Activated CD8-positive, alpha-beta memory T cell treated with anti-CD3 and anti-CD28 coated beads, Interleukin-2, amount 50 U/mL, for 48 hours (primary cell): Measurements from ENCODE around the gene WDR27.
"Not testable (repeated sequence)": the region's sequence is repeated elsewhere in the genome, so short reads cannot be mapped to it uniquely, and the experiment has no call there.

Experiments
- DNase-seq: peaks from one replicate; pipeline ENCODE4 v3.0.0-alpha.2; 2020

WDR27 gene

DNA sequence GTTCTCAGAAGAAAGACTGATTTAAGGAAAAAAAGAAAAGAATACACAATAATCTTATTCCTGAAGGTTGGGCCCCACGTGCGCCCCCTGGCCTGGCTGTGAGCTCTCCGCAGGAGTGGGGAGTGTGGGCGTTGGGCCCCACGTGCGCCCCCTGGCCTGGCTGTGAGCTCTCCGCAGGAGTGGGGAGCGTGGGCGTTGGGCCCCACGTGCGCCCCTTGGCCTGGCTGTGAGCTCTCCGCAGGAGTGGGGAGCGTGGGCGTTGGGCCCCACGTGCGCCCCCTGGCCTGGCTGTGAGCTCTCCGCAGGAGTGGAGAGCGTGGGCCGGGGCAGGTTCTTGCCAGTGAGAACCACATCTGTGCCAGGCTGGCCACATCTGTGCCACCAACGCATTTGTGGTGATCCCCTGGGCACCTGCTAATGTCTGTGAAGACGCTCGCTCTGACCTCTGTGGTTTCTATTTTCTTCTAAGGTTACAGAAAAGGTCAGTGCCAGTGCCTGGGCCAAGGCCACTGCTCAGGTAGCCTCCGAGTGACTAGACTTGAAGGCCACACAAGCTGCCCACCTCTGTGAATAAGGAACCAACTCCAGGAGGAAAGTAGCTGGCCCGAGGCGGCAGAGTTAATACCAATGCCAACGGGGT is 41.0 kb downstream of the WDR27 start:
- no peak for DNase-seq

DNA sequence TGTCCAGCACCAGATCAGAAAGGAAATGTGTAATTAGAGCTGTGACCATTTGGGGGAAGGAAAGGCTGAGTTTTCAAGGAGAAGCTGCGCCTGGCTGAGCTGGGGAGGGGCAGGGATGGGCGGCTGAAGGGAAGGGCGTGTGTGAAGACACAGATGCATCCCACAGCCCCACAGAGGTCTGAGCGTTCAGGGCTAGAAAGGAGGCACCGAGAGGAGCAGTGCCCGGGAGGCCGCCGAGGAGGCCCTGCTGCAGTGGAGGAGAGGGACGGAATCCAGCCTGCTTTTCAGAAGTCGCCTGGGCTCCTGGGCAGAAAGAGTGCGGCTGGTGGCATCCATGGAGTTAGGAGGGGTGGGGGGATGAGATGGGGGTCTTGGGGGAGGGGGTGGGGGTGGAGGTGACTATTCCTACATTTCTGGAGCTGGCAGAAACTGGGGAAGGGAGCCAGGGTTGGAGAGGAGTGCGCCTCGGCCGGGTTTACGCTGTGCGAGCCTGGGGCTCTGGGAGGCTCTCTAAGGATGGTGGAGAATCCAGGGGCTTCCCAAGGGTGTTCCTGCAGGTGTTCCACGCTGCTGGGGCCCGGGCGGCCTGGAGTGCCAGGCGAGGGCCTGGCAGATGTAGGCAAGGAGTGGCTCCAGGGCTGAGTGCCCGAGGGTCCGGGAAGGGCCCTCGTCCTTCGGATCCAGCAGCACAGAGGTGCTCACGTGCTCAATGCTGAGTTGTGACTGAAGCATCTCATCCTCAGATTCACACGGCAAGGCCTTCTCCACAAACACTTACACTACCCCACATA is 41.8 kb downstream of the WDR27 start:
- no peak for DNase-seq

DNA sequence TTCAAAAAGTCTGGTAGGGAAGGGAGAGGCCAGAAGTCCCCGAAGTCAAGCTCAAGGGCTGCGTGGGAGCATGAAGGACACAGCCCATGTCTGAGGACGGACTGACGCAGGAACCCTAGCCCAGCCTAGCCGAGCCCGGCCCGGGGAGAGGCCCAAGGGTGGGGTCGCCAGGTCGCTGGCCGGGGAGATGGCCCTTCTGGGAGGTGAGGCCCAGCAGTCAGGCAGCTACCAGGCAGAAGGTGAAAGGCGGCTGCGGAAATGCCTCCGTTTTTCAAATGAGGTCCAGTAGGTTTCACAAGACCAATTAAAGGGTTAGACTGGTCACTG is 44.6 kb downstream of the WDR27 start:
- DNase-seq: no peak

DNA sequence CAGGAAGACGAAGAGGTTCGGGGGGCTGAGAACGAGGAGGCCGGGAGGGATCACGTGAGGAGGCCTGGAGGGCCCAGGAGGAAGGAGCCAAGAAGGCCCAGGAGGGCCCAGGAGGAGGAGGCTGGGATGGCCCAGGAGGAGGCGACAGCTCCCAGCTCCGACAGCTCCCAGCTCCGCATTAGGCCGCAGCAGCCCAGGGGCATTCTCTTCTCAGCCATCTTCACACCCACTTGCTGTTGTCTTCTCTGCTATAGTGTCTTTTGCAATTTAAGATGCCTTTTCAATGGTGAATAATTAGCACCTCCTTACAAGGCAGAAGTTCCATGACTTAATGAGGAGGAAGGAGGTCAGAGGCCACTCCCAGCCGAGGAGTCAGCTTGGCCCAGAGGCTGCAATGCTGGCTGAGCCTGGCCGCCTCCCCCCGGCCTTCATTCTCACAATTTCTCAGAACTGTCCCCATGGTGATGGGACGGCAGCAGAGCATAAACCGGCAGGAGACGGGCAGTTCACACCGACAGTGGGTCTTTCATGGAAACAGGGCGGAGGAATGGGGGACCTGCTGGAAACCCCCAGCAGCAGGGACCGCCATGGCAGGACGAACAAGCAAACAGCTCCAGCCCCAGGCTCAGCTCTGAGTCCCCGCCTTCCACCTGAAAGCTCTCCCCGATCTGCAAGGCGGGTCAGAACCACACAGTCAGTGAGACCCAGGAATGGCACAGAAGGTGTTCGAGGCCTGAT is 45.1 kb downstream of the WDR27 start:
- DNase-seq: no peak

DNA sequence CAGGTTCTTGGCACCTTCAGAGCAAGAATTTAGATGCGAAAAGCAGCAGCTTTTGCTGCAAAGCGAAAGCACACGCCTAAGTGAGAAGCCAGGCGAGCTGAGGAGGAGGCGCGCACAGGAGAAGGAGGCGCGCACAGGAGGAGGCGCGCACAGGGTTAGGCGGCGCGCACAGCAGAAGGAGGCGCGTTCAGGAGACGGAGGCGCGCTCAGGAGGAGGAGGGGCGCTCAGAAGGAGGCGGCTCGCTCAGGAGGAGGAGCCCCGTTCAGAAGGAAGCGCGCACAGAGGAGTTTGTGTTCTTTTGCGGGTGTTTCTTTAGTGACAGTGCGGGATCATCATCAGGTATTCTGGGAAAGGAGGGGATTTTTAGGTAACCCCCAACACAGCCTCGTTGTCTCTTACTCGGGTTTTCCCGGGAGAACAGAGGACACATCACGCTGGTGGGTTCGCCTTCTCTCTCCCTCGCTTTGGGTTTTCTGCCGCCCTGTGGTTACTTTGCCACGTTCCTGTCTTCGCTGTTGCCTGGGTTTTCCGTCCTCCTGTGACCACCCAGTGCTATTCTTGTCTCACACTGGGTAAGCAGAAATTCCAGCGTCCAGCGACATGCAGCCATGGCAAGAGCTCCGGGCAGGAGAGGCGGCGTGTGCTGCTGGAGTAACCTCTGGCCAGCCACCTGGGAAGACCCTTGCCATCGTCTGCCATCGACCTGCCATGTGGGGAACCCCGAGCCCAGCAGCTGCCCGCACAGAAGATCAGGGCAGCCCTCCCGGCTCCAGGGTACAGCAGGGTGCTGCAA is 47.0 kb downstream of the WDR27 start:
- peak; percentile 66 for DNase-seq

DNA sequence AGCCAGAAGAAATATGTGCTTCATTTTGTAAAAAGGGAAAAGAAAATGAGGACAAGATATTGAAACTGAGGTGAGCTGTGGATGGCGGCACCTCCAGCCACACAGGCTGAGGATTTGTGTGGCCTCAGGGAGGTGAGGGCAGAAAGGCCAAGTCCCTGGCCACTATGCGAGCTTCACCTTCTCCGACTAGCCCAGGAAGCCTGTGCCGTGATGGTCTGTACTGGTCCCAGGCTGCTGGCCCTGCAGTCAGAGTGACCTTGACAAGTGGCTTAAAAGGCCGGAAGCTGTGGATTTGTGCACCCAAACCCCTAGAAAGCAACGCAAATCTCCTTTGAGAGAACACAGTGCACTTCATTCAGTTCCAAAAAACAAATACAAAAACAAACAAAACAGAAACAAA is 48.1 kb downstream of the WDR27 start:
- DNase-seq: no peak

DNA sequence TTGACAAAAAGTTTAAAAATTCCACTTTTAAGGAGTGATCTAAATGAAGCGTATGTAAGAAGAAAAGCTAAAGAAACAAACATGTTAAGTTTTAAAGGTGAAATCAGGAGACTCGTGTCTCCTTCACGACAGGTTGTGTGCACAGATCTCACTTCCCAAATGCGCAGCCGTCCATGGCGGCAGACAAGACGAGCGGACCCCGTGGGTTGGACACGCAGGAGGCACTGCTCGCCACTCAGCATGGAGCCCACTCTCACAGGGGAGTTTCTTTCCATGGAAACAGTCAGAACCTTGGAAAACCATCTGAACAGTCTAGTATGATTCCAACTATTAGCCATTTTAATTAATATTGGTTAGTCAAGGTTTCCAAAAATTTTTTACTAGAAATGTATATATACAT is 48.9 kb downstream of the WDR27 start:
- no peak for DNase-seq

DNA sequence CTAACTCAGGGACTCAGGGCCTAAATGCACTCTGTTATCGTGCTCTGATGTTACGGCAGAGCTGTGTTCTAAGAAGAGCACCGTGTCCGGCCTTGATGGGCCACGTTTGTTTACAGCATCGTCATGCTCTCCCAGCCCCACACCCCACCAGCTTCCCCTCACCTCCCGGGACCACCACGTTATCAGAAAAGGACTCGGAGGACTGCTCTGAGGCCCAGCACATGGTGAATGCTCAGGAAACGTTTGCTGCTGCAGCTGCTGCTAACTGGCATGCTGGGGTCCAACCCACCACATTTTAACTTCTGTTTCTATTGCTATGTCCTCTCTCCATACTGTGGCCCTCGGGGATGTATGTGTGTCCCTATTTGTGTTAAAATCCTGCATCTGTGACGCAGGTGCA is 50.3 kb downstream of the WDR27 start:
- DNase-seq: no peak

DNA sequence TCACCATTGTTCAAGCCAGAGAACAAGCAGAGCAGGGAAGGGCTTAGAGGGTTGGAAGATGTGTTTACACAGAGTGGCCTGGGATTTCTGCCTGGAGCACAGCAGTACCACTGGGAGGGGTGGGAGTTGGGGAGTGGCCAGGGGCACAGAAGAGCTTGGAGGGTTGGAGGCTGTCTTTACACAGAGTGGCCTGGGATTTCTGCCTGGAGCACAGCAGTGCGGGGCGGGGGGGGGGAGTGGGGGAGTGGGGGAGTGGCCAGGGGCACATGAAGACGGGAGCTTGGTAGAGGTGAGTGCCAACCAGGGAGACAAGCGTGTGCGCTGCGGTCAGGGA is 50.9 kb downstream of the WDR27 start:
- no peak for DNase-seq

DNA sequence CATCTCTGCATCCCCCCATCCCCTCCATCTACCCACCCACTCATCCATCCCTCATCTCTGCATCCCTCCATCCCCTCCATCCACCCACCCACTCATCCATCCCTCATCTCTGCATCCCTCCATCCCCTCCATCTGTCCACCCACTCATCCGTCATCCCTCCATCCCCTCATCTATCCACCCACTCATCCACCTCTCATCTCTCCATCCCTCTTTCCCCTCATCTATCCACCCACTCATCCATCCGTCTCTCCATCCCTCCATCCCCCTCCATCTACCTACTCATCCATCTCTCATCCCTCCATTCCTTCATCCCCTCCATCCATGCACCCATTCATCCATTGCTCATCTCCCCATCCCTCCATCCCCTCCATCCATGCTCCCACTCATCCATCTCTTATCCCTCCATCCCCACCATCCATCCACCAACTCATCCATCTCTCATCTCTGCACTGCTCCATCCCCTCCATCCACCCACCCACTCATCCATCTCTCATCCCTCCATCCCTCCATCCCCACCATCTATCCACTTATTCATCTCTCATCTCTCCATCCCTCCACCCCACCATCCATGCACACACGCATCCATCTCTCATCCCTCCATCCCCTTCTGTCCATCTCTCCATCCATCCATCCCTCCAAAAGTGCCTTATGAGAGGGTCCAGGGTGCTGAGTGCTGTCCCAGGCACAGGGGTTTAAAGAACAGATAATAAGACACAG is 51.4 kb downstream of the WDR27 start:
- DNase-seq: no peak

DNA sequence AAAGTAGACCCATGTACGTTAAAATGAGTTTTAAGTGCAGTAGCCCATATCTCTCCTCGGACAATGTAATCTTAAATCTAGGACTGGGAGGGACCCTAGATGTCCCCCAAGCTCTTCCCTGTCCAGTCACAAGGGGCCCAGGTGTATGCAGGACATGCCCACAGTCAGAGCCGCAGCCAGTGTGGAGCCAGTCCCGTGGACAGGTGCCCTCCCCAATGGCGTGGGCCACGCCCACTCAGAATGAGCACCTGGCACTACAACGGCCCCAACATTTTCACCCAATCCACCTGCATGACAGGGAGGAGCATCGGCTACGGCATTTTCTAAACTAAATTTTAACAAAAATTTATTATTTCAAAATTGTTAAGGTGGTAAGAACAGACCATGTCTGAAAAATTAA is 53.2 kb downstream of the WDR27 start:
- DNase-seq: no peak

DNA sequence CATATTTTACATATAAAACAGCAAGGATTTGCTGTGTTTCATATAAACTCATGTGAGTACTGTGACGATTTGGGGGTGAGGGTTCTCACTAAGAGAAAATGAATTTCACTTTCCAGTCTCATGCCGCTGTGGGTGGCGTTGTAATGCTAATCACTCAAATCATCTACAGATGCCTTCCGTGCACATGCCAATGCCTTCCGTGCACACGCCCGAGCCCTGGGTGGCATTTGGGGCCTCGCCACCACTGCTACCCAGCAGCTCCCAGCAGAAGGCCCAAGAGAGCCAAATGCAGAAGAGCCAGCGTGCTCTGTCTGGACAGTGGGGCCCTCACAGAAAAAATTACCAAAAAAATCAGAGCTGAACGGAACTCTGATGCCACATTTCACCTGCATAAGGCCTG is 53.7 kb downstream of the WDR27 start:
- no peak for DNase-seq

DNA sequence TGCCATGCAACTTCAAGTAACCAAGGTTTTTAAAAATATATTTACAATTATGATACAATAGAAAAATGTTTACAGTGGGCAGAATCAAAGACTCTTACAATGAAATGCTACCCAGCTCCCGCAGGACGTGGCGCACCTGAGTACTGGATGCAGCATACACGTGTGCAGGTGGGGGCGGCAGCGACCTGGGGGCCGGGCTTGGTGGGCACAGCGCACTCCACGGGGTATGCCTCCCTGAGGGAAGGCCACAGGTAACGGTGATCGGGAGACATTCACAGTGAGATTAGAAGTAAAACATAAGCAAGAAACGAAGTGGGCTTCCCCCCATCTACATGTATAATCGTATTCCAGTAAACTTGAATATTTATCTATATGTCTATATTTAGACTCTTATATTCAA is 54.2 kb downstream of the WDR27 start:
- DNase-seq: no peak

DNA sequence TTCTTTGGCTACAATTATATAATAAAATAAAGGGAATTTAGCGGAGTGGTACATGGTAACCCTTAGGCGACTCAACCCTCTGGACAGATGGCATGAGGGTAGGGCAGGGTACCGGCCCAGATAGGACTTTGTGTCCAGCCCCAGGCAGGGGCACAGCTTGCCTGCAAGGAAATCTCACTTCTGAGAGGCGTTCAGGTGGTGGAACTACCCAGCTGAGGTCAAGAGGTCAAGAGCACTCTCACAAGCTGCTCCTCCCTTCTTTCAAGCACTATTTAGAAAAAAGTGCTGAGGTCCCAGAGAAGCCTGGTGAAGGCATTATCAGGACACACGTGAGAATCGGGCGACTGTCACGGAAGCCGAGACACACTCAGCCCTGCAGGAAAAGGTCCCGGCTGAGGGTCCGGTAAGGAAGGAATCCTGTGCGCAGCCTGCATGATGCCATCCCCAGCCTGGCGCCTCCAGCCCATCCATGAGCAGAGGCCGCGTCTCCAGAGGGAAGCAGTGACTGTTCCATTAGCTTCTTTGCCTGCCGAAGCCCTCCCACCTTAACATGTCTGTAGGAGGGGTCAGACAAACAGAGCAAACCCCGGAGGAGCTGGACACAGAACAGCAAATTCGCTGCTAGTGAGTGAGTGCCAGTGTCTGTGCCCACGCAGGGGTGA is 54.8 kb downstream of the WDR27 start:
- no peak for DNase-seq

DNA sequence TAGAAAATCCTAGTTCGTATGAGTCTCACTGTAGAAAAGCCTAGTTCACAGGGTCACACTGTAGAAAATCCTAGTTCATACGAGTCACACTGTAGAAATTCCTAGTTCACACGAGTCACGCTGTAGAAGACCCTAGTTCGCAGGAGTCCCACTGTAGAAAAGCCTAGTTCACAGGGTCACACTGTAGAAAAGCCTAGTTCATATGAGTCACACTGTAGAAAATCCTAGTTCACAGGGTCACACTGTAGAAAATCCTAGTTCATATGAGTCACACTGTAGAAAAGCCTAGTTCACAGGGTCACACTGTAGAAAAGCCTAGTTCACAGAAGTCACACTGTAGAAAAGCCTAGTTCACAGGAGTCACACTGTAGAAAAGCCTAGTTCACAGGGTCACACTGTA is 56.4 kb downstream of the WDR27 start:
- not testable (repeated sequence) for DNase-seq

DNA sequence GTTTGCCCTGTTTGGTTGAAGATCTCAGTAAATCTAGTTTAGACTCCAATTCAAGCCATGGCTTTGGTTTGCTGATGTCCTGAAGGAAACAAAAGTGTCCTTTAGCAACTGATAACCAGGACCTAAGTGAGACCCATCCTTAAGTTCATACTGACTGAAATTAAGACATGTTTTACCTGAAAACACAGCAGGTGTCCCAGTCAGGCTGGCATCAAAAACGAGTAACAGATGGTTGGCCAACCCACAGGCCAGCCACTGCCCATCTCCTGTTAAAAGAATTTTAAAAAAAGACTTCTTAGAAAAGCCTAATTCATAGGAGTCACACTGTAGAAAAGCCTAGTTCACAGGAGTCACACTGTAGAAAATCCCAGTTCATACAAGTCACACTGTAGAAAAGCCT is 58.3 kb downstream of the WDR27 start:
- DNase-seq: no peak

DNA sequence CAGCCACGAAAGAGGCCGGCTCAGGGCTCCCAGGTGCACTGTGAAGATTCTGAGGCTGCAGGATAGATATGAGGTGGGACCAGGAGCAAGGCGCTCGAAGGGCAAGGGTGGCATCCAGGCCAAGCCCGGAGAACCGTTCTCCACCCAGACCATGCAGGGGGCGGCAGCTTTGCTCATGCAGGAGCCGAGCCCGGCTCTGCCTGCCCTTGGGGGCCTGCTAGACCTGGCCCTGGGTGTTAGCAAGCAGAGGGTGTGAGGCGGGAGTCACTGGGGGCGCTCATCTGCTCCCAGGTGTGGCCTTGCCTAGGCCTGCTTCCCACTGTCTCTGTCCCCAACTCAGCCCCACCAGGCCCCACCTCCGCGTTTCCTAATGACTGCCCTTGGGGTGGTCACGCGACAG is 59.4 kb downstream of the WDR27 start:
- DNase-seq: no peak

DNA sequence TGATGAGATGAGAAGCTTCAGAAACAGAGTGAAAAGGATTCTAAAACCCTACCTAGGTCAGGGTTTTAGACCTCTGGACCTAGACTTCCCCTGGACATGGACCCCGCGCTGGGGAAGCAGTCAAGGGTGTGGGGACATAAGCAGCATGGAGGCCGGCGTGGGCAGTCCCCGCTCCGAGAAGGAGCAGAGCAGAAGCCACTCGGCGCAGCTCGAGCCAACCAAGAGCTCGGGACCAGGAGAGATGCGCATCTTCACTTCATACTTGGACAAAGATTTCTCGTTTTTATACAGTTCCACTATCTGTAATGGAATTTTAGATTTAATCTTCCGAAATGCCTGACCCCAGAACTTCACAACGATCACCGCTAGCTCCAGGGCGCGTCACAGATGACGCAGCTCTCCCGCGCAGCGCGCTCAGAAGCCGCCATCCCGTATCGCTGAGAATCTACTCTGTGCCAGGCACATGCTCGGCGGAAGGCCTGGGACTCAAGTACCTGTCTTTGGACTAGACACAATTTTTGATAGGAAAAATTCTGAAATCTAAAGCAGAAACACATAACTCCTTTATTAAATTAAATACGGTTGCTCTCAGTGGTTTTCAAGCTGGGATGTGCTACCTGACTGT is 60.3 kb downstream of the WDR27 start:
- DNase-seq: no peak

DNA sequence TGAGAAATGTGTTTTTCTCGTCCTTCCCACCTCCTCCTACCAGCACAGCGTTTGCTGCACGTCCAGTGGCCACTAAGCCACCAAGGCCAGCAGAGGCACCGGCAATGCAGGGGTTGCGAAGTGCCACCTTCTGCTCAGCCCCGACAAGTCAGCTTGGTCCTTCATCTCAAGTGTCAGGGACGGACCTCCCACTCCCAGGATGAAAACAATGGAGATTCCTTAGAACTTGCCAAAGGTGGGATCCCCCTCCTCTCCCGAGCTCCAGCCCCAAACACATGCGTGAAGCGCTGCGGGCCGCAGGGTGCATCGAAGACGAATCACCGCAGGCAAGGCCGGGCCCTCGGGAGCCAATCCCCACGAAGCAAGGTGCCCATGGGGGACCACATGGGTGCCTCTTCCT is 60.8 kb downstream of the WDR27 start:
- no peak for DNase-seq

DNA sequence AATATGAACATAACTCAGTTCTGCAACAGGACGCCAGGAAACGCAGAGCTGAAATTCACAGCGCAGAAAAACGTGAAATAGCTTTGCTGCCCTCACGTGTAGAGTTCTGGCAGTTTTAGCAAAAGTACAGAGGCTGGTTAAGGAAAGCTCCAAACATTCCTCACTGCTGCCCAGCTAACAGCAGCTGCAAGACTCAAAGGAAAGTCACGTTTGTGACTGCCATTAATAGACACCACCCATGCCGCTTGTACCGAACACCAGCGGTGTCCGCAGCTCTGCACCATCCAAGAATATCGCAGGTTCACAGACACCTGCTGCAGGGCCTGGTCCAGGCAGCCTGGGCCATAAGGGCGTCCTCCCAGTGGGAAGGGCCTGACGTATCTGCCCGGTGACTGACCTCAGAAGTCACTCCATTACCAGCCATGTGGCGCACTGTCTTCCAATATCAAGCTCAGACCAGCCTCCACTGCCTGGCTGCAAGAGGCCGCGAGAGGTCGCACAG is 61.4 kb downstream of the WDR27 start:
- no peak for DNase-seq

DNA sequence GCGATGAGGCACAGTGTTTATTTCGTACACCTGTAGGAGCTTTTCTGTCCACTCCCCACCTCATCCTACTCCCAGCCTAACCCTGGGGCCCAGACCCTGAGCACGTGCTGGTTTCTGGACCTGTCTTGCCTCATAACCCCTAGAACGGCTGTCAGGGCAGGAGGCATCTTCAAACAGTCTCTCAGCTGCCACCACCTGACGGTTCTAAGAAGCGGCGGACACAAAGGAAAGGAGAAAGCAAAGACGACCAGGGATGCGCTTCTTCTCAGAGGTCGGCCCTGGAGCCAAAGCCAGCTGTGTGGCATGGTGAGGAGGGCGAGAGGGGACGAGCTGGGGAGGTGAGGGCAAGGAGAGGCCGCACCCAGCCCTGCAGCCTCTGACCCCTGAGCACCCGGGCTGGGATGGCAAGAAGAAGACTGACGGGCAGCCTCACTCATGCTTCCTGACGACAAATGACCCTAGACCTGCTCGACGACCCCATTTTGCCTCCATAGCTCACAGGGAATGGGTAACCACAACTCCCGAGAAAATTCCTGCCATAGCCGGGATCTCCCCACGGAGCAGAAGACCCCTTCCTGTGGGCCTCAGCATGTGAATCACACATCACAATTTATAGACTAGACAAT is 62.1 kb downstream of the WDR27 start:
- no peak for DNase-seq
